GM23338 (cell line): ENCODE measurements around the gene MCTP1. TPM values are rescaled to one million over a fixed set of nuclear protein-coding genes. Genes with fewer than 3 reads are reported as not detected.

Experiments used
- ATAC-seq: fragments of 200-7000 bp; cut with Tn5 transposase; 3 replicates; pipeline ENCODE4 v1.9.1; 2020
- DNase-seq: peaks from one replicate; pipeline ENCODE4 v3.0.0-alpha.2; 2015; ENCODE audit warnings: low spot score
- H2AFZ ChIP-seq: fragments of 200-600 bp; sonication (generic); 2 replicates; pipeline ENCODE4 v1.8.0; 2016; ENCODE audit warnings: antibody characterized with exemption, mild to moderate bottlenecking, moderate library complexity
- H3F3A ChIP-seq: fragments of 200-600 bp; sonication (generic); replicated peaks from 2 replicates; pipeline ENCODE4 v1.8.0; 2017; ENCODE audit warnings: antibody characterized with exemption, mixed run types, low read depth
- H3K27ac ChIP-seq: fragments of 200-600 bp; sonication (generic); 2 replicates; pipeline ENCODE4 v1.6.1; 2016; ENCODE audit warnings: low read depth
- H3K27me3 ChIP-seq: fragments of 200-600 bp; sonication (generic); 2 replicates; pipeline ENCODE4 v1.8.0; 2016; ENCODE audit warnings: mild to moderate bottlenecking, mixed run types, moderate library complexity; ENCODE audit not compliant: insufficient read depth
- H3K36me3 ChIP-seq: fragments of 200-600 bp; sonication (generic); 2 replicates; pipeline ENCODE4 v1.8.0; 2016; ENCODE audit warnings: mild to moderate bottlenecking; ENCODE audit not compliant: insufficient read depth
- H3K4me1 ChIP-seq: fragments of 200-600 bp; sonication (generic); 2 replicates; pipeline ENCODE4 v1.8.0; 2016; ENCODE audit warnings: mild to moderate bottlenecking, moderate library complexity; ENCODE audit not compliant: insufficient read depth
- H3K4me2 ChIP-seq: fragments of 200-600 bp; sonication (generic); 2 replicates; pipeline ENCODE4 v1.7.1; 2017; ENCODE audit warnings: mixed run types
- H3K4me3 ChIP-seq: fragments of 200-600 bp; sonication (generic); 2 replicates; pipeline ENCODE4 v1.6.1; 2016; ENCODE audit warnings: mixed run types
- H3K79me2 ChIP-seq: fragments of 200-600 bp; sonication (generic); replicated peaks from 2 replicates; pipeline ENCODE4 v1.8.0; 2017; ENCODE audit warnings: mild to moderate bottlenecking; ENCODE audit not compliant: insufficient read depth
- H3K9me2 ChIP-seq: fragments of 200-600 bp; sonication (generic); 2 replicates; pipeline ENCODE4 v1.8.0; 2017; ENCODE audit not compliant: insufficient read depth
- H4K20me1 ChIP-seq: fragments of 200-600 bp; sonication (generic); replicated peaks from 2 replicates; pipeline ENCODE4 v1.8.0; 2017; ENCODE audit warnings: mild to moderate bottlenecking; ENCODE audit not compliant: insufficient read depth
- H3K27ac Mint-ChIP-seq: 2 replicates; pipeline ENCODE4 v1.8.0; 2020; ENCODE audit warnings: inconsistent platforms, mild to moderate bottlenecking, moderate library complexity, mixed read lengths
- H3K27me3 Mint-ChIP-seq: 3 replicates; pipeline ENCODE4 v1.8.0; 2022; ENCODE audit warnings: low read depth, mild to moderate bottlenecking, moderate library complexity, mixed read lengths, inconsistent platforms; ENCODE audit not compliant: insufficient read depth, poor library complexity
- H3K36me3 Mint-ChIP-seq: 3 replicates; pipeline ENCODE4 v1.8.0; 2021; ENCODE audit warnings: low read depth, mild to moderate bottlenecking, inconsistent platforms, moderate library complexity, mixed read lengths
- H3K4me1 Mint-ChIP-seq: 3 replicates; pipeline ENCODE4 v1.8.0; 2020; ENCODE audit warnings: mild to moderate bottlenecking, inconsistent platforms, mixed read lengths
- H3K4me3 Mint-ChIP-seq: 3 replicates; pipeline ENCODE4 v1.8.0; 2021; ENCODE audit warnings: moderate library complexity, mild to moderate bottlenecking, inconsistent platforms, mixed read lengths
- H3K9me3 Mint-ChIP-seq: 3 replicates; pipeline ENCODE4 v1.8.0; 2020; ENCODE audit warnings: moderate library complexity, mild to moderate bottlenecking, inconsistent platforms, mixed read lengths
- ETS1 ChIP-seq: IDR thresholded peaks from 2 replicates; pipeline ENCODE4 v1.6.1; 2016; ENCODE audit warnings: antibody characterized with exemption
- EZH2phosphoT487 ChIP-seq: fragments of 200-600 bp; sonication (generic); IDR thresholded peaks from one replicate; pipeline ENCODE4 v1.8.1; 2018; ENCODE audit warnings: antibody characterized with exemption; ENCODE audit not compliant: unreplicated experiment
- JUNB ChIP-seq: IDR thresholded peaks from one replicate; pipeline ENCODE4 v1.6.1; 2016; ENCODE audit warnings: antibody characterized with exemption; ENCODE audit not compliant: unreplicated experiment
- NANOG ChIP-seq: IDR thresholded peaks from 2 replicates; pipeline ENCODE4 v1.6.1; 2016; ENCODE audit warnings: antibody characterized with exemption, borderline replicate concordance
- POLR2AphosphoS5 ChIP-seq: IDR thresholded peaks from 2 replicates; pipeline ENCODE4 v1.6.1; 2016; ENCODE audit warnings: antibody characterized with exemption, low read depth
- REST ChIP-seq: IDR thresholded peaks from one replicate; pipeline ENCODE4 v1.6.1; 2018; ENCODE audit warnings: antibody characterized with exemption; ENCODE audit not compliant: unreplicated experiment
- ZNF114 ChIP-seq: fragments of 250-450 bp; sonication (Bioruptor Pico); IDR thresholded peaks from 2 replicates; pipeline ENCODE4 v1.5.0; 2020; ENCODE audit warnings: mild to moderate bottlenecking, moderate library complexity
- polyA plus RNA-seq: library from polyadenylated mRNA; unstranded; fragments of >200 nt; fragmentation: Nextera tagmentation; extraction: Ambion mirVana; gene quantifications from 2 replicates; pipeline ENCODE4 v1.2.1, GENCODE V29; 2016
- total RNA-seq: library from RNA; depleted of rRNA; stranded (reverse); fragments of >200 nt; shearing (Covaris generic); gene quantifications from 2 replicates; pipeline ENCODE4 v1.2.3, GENCODE V29; 2014
- TF ChIP-seq, protein P1 (sequence below): fragments of 250-450 bp; sonication (Bioruptor Pico); IDR thresholded peaks from 2 replicates; pipeline ENCODE4 v1.5.0; 2020; ENCODE audit warnings: mild to moderate bottlenecking, moderate library complexity
- TF ChIP-seq, protein P2 (sequence below), 2 experiments: fragments of 200-600 bp in 1 of 2; sonication (generic) in 1 of 2; conservative IDR thresholded peaks; 2 replicates each; pipeline versions ENCODE4 v1.5.1 to v1.6.1; 2016 to 2017; ENCODE audit warnings: antibody characterized with exemption in 2 of 2, low read depth in 2 of 2, mild to moderate bottlenecking in 2 of 2, moderate library complexity in 1 of 2

The MCTP1 gene
- total and polyA plus RNA-seq, 2 experiments from 2014 or later = 3.7 to 4.2 TPM

GRCh38 chr5:95164861-95165260 lies 120.0 kb downstream of the MCTP1 start:
- no peaks in the 10 kb centered on the region for H3F3A ChIP-seq
- no peaks in the 10 kb centered on the region for H3K27me3 ChIP-seq
- TF ChIP-seq JUNB (no peak), POLR2AphosphoS5 (no peak), REST (no peak), ETS1 (no peak), EZH2phosphoT487 (no peak), ZNF114 (CRISPR knock-in tag) (no peak), NANOG (no peak)
- TF ChIP-seq, protein P1, sequence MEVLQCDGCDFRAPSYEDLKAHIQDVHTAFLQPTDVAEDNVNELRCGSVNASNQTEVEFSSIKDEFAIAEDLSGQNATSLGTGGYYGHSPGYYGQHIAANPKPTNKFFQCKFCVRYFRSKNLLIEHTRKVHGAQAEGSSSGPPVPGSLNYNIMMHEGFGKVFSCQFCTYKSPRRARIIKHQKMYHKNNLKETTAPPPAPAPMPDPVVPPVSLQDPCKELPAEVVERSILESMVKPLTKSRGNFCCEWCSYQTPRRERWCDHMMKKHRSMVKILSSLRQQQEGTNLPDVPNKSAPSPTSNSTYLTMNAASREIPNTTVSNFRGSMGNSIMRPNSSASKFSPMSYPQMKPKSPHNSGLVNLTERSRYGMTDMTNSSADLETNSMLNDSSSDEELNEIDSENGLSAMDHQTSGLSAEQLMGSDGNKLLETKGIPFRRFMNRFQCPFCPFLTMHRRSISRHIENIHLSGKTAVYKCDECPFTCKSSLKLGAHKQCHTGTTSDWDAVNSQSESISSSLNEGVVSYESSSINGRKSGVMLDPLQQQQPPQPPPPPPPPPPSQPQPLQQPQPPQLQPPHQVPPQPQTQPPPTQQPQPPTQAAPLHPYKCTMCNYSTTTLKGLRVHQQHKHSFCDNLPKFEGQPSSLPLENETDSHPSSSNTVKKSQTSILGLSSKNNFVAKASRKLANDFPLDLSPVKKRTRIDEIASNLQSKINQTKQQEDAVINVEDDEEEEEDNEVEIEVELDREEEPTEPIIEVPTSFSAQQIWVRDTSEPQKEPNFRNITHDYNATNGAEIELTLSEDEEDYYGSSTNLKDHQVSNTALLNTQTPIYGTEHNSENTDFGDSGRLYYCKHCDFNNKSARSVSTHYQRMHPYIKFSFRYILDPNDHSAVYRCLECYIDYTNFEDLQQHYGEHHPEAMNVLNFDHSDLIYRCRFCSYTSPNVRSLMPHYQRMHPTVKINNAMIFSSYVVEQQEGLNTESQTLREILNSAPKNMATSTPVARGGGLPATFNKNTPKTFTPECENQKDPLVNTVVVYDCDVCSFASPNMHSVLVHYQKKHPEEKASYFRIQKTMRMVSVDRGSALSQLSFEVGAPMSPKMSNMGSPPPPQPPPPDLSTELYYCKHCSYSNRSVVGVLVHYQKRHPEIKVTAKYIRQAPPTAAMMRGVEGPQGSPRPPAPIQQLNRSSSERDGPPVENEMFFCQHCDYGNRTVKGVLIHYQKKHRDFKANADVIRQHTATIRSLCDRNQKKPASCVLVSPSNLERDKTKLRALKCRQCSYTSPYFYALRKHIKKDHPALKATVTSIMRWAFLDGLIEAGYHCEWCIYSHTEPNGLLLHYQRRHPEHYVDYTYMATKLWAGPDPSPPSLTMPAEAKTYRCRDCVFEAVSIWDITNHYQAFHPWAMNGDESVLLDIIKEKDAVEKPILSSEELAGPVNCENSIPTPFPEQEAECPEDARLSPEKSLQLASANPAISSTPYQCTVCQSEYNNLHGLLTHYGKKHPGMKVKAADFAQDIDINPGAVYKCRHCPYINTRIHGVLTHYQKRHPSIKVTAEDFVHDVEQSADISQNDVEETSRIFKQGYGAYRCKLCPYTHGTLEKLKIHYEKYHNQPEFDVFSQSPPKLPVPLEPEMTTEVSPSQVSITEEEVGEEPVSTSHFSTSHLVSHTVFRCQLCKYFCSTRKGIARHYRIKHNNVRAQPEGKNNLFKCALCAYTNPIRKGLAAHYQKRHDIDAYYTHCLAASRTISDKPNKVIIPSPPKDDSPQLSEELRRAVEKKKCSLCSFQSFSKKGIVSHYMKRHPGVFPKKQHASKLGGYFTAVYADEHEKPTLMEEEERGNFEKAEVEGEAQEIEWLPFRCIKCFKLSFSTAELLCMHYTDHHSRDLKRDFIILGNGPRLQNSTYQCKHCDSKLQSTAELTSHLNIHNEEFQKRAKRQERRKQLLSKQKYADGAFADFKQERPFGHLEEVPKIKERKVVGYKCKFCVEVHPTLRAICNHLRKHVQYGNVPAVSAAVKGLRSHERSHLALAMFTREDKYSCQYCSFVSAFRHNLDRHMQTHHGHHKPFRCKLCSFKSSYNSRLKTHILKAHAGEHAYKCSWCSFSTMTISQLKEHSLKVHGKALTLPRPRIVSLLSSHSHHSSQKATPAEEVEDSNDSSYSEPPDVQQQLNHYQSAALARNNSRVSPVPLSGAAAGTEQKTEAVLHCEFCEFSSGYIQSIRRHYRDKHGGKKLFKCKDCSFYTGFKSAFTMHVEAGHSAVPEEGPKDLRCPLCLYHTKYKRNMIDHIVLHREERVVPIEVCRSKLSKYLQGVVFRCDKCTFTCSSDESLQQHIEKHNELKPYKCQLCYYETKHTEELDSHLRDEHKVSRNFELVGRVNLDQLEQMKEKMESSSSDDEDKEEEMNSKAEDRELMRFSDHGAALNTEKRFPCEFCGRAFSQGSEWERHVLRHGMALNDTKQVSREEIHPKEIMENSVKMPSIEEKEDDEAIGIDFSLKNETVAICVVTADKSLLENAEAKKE (CRISPR knock-in tag) = no peak
- TF ChIP-seq, protein P2, sequence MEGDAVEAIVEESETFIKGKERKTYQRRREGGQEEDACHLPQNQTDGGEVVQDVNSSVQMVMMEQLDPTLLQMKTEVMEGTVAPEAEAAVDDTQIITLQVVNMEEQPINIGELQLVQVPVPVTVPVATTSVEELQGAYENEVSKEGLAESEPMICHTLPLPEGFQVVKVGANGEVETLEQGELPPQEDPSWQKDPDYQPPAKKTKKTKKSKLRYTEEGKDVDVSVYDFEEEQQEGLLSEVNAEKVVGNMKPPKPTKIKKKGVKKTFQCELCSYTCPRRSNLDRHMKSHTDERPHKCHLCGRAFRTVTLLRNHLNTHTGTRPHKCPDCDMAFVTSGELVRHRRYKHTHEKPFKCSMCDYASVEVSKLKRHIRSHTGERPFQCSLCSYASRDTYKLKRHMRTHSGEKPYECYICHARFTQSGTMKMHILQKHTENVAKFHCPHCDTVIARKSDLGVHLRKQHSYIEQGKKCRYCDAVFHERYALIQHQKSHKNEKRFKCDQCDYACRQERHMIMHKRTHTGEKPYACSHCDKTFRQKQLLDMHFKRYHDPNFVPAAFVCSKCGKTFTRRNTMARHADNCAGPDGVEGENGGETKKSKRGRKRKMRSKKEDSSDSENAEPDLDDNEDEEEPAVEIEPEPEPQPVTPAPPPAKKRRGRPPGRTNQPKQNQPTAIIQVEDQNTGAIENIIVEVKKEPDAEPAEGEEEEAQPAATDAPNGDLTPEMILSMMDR (conservative IDR thresholded peaks at IDR 0.05; ENCODE audit: low read depth in 2 of 2) = no peak
- H3K79me2 ChIP-seq = no peaks in the 10 kb centered on the region
- no peaks in the 10 kb centered on the region for H3K4me1 ChIP-seq
- no peak for DNase-seq
- no peak overlapping the region for H3K27ac ChIP-seq
- Mint-ChIP-seq H3K27me3 (no peaks in the 10 kb centered on the region), H3K9me3 (peaks cover 13% of the 10 kb centered on the region; the same call in 2 of the 3 replicates), H3K4me3 (no peak overlapping the region), H3K27ac (no peak overlapping the region), H3K4me1 (peaks cover 6% of the 10 kb centered on the region; the same call in 2 of the 3 replicates), H3K36me3 (peaks cover 5% of the 10 kb centered on the region; the same call in 1 of the 3 replicates)
- no peaks in the 10 kb centered on the region for H3K36me3 ChIP-seq
- H2AFZ ChIP-seq = no peak overlapping the region
- no peaks in the 10 kb centered on the region for H4K20me1 ChIP-seq
- ATAC-seq = no peak
- no peaks in the 10 kb centered on the region for H3K9me2 ChIP-seq
- no peak overlapping the region for H3K4me2 ChIP-seq
- H3K4me3 ChIP-seq = no peak overlapping the region
